ENCODE measurements around the gene WNT11.

WNT11 gene

GRCh38 chr11:76228071-76228874, 22.0 kb upstream of the WNT11 start:
- TF ChIP-seq FOXP2 (optimal IDR thresholded peaks at IDR 0.05; ENCODE audit: borderline replicate concordance, extremely low read depth, extremely low read length, insufficient read depth) (no peak), TAF1 (IDR thresholded peaks at IDR 0.05; ENCODE audit: borderline replicate concordance, insufficient read depth, low read length) (no peak), POLR2AphosphoS5 (IDR thresholded peaks at IDR 0.05; ENCODE audit: low read depth, low read length) (no peak), REST (IDR thresholded peaks at IDR 0.05; ENCODE audit: insufficient read depth in 1 of 2, low read depth in 2 of 2, low read length in 2 of 2) (no peak), SIN3A (IDR thresholded peaks at IDR 0.05; ENCODE audit: borderline replicate concordance, insufficient read depth, low read length) (no peak)

GRCh38 chr11:76226626-76227025, 20.3 kb upstream of the WNT11 start:
- TF ChIP-seq TAF1 (IDR thresholded peaks at IDR 0.05; ENCODE audit: borderline replicate concordance, insufficient read depth, low read length) (no peak), POLR2AphosphoS5 (IDR thresholded peaks at IDR 0.05; ENCODE audit: low read depth, low read length) (no peak), FOXP2 (optimal IDR thresholded peaks at IDR 0.05; ENCODE audit: borderline replicate concordance, extremely low read depth, extremely low read length, insufficient read depth) (no peak), SIN3A (IDR thresholded peaks at IDR 0.05; ENCODE audit: borderline replicate concordance, insufficient read depth, low read length) (no peak), REST (IDR thresholded peaks at IDR 0.05; ENCODE audit: insufficient read depth in 1 of 2, low read depth in 2 of 2, low read length in 2 of 2) (no peak)

GRCh38 chr11:76225122-76225611, 18.9 kb upstream of the WNT11 start:
- TF ChIP-seq TAF1 (IDR thresholded peaks at IDR 0.05; ENCODE audit: borderline replicate concordance, insufficient read depth, low read length), result no peak
- no peak for TF ChIP-seq SIN3A (IDR thresholded peaks at IDR 0.05; ENCODE audit: borderline replicate concordance, insufficient read depth, low read length)
- TF ChIP-seq POLR2AphosphoS5 (IDR thresholded peaks at IDR 0.05; ENCODE audit: low read depth, low read length), result no peak
- TF ChIP-seq FOXP2 (optimal IDR thresholded peaks at IDR 0.05; ENCODE audit: borderline replicate concordance, extremely low read depth, extremely low read length, insufficient read depth), result no peak

- no peak for TF ChIP-seq POLR2AphosphoS5 (IDR thresholded peaks at IDR 0.05; ENCODE audit: low read depth, low read length)
- TF ChIP-seq TAF1 (IDR thresholded peaks at IDR 0.05; ENCODE audit: borderline replicate concordance, insufficient read depth, low read length), result no peak
- no peak for TF ChIP-seq FOXP2 (optimal IDR thresholded peaks at IDR 0.05; ENCODE audit: borderline replicate concordance, extremely low read depth, extremely low read length, insufficient read depth)
- TF ChIP-seq REST (IDR thresholded peaks at IDR 0.05; ENCODE audit: insufficient read depth in 1 of 2, low read depth in 2 of 2, low read length in 2 of 2), result no peak
- no peak for TF ChIP-seq SIN3A (IDR thresholded peaks at IDR 0.05; ENCODE audit: borderline replicate concordance, insufficient read depth, low read length)
Measured at GRCh38 chr11:76224461-76225121, 18.3 kb upstream of the WNT11 start.

GRCh38 chr11:76221365-76221764, 15.1 kb upstream of the WNT11 start:
- no peak for TF ChIP-seq SIN3A (IDR thresholded peaks at IDR 0.05; ENCODE audit: borderline replicate concordance, insufficient read depth, low read length)
- TF ChIP-seq REST (IDR thresholded peaks at IDR 0.05; ENCODE audit: insufficient read depth in 1 of 2, low read depth in 2 of 2, low read length in 2 of 2), result no peak
- TF ChIP-seq POLR2AphosphoS5 (IDR thresholded peaks at IDR 0.05; ENCODE audit: low read depth, low read length), result no peak
- no peak for TF ChIP-seq TAF1 (IDR thresholded peaks at IDR 0.05; ENCODE audit: borderline replicate concordance, insufficient read depth, low read length)
- no peak for TF ChIP-seq FOXP2 (optimal IDR thresholded peaks at IDR 0.05; ENCODE audit: borderline replicate concordance, extremely low read depth, extremely low read length, insufficient read depth)

Measured in PFSK-1 (cell line).